Adrenal gland (tissue), 5 donors: ENCODE data around the gene FBXO33.

Source experiments
- POLR2A ChIP-seq, 2 donors: fragments of 450-650 bp; IDR thresholded peaks; one replicate each; pipeline ENCODE4 v1.6.1; 2017; ENCODE audit warnings: antibody characterized with exemption in 2 of 2, mild to moderate bottlenecking in 2 of 2, moderate library complexity in 1 of 2
- TF ChIP-seq, protein P1 (sequence below), 6 experiments: fragments of 450-650 bp in 4 of 6; fragments of 200-600 bp in 2 of 6; sonication (generic) in 1 of 6; IDR thresholded peaks; 1 replicate in 5 of 6; 2 replicates in 1 of 6; pipeline versions ENCODE4 v1.5.1 to v1.8.0; 2016 to 2021; ENCODE audit warnings: antibody characterized with exemption in 6 of 6, mild to moderate bottlenecking in 2 of 6, moderate library complexity in 1 of 6
- donor health status: DM: no; HTN: no; CAD: no.

DNA sequence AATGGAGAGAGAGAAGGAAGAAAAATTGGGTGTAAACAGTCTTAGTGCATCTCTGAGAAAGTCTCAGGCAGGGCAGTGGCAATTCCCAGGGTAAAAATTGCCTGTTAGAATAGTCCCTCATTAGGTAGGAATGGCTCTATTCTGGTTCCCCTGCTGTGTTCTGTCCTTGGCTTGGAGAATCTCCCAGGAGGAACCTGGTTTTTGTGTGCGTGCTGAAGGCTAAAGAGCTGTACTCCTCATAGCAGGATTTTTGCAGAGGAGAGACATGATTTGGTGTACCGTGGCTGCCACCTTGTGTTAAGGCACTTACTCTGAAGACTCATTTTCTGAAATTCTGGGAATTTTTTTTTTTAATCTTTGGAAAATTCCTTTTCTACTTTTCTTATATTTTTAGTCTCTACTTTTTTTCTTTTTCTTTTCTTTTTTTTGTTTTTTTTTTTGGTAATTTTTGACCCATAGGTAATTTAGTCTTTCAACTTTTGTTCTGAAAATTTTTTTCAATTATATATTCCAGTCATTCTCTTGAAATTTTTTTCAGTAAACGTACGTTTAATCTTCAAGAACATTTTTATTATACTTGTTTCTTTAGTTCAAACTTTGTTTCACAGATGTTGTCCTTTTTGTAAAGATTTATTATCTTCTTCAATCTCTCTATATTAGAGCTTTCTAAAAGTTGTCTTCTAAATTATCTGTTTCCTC lies 63.8 kb downstream of the FBXO33 start:
- no peak for TF ChIP-seq POLR2A (IDR thresholded peaks at IDR 0.05)
- TF ChIP-seq, protein P1, sequence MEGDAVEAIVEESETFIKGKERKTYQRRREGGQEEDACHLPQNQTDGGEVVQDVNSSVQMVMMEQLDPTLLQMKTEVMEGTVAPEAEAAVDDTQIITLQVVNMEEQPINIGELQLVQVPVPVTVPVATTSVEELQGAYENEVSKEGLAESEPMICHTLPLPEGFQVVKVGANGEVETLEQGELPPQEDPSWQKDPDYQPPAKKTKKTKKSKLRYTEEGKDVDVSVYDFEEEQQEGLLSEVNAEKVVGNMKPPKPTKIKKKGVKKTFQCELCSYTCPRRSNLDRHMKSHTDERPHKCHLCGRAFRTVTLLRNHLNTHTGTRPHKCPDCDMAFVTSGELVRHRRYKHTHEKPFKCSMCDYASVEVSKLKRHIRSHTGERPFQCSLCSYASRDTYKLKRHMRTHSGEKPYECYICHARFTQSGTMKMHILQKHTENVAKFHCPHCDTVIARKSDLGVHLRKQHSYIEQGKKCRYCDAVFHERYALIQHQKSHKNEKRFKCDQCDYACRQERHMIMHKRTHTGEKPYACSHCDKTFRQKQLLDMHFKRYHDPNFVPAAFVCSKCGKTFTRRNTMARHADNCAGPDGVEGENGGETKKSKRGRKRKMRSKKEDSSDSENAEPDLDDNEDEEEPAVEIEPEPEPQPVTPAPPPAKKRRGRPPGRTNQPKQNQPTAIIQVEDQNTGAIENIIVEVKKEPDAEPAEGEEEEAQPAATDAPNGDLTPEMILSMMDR (IDR thresholded peaks at IDR 0.05): peak; percentile 31 to 90 (median 66)
